KG1 (cell line): ENCODE measurements around the gene MCEE.

Source experiments
- DNase-seq: peaks from one replicate; lab custom pipeline; 2025; lab: John Stamatoyannopoulos, UW

MCEE gene

DNA sequence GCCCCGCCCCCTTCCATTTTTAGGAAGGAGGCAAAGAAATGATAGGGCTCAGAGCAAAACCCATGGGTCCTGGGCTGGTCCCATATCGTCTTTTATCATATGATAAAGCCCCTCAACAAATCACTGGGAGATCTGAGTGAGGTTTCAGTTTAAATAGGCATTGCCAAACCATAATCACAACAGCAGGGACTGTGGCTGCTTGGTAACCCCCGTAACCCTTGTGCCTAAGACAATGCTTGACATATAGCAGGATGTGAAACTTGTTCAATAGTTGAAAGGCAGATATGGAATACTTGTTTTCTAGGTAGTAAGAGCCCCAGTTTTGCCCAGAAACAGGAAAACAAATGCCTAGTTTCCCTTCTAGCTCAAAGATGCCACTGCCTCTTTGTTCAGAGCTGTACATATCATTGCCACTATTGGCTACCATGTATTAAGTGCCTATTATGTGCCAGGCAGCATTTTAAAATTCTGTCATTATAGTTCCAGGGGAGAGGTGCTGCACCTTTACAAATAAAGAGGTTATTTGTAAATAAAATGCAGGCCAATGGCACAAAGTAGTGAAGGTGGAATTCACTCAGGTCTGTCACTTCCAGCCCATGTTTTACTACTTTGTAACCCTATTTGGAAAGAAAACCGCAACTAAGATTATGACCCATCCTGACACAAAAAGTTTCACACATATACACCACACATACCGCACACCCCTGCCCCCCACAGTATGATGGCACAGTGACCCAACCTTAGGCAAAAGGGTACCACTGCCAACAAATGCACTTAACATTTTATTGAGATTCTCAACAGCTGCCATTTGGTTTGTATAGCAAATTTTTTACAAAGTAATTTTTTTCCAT is 47.4 kb downstream of the MCEE start:
- no peak for DNase-seq

DNA sequence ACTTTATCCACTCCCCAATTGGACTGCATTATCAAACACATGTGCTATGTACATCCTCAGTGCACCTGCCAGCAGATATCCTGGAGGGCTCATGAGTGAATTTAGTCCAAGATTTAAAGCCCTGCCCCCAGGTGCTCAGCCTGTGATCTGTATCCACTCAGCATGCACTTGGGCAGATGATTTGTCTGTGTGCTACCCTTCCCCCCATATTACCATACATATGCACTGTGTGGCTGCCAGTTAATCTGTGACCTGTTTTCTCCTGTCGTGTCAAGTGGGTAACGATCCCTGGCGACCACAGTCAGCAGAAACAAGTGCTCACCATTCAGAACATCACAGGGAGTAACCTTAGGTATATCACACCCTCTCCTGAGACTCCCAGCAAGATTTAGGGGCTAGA is 51.4 kb downstream of the MCEE start:
- DNase-seq: no peak

DNA sequence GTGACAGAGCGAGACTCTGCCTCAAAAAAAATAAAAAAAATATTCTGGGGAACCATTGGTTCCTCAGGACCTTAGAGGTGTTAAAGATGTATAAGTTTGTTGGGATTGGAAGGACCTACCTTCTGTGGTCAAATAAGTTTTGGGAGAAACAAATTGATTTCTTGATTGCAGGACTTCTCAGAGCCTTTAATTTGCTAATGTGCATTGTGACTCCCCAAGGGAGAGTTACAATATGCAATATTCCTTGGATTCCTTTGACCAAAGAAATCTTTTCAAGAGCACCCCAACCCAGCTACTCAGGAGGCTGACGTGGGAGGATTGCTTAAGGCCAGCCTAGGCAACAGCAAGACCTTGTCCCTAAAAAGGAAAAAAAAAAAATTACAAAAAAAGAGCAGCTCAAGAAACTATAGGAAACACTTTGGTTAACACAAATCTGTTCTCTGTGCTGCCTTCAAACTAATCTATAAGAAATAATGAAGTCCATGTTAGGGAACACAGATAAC is 55.1 kb downstream of the MCEE start:
- DNase-seq: no peak

DNA sequence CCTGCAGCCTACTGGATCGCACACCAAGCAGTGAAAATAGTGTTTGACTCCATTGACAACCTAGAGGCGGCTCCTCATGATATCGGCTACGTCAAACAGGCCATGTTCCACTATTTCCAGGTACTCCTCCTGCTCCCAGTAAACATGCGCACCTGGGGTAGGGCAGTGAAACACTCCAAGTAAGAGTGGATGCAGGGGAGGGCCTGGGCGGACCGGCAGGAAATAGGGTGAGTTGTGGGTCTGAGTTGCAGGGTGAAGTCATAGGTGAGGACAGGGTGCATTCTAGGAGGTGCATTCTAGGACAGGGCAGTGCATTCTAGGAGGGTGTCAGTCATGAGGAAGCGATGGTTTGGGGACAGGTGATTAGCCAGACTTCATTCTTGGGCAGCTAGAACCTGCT is 56.6 kb downstream of the MCEE start:
- no peak for DNase-seq

DNA sequence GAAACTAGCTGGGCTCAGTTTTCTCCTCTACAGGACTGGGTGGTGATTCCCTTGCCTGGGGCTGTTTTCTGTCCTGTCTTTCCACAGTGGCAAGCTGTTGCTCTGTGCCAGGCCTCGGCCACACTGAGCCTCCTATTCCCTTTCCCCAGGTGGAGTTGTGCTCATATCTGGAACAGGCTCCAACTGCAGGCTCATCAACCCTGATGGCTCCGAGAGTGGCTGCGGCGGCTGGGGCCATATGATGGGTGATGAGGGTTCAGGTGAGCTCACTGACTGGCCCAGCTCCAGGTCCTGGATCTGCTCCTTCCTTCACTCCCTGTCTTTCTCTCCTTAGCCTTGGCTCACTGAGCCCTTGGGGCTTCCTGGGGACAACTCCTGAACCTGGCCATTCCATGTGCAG is 57.5 kb downstream of the MCEE start:
- no peak for DNase-seq

DNA sequence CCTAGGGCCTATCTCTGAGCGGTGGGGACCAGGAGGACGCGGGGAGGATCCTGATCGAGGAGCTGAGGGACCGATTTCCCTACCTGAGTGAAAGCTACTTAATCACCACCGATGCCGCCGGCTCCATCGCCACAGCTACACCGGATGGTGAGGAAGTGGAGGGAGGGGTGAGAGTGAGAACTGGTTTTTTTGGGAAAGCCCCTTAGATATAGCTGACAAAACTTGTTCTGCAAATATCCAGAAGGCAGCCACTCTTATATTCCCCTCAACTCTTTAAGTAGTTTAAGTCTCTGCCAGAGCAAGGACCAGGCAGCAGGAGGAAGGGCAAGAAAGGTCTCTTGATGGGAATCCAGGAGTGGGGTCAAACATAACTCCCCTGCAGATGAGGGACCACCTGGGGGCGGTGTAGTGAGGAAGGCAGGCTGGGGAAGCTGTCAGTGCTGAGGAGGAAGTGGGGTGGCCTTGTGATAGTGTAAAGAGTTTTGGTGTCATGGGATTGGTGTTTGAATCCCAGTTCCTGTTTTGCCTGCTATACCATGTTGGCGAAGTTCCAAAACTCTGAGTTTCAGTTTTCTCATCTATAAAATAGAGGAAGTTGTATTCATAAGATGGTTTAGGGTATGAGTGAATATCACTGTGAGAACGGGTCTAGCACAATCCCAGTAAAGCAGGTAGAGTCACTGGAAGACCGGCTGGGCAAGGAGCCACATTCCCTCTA is 58.2 kb downstream of the MCEE start:
- peak; percentile 78 for DNase-seq

DNA sequence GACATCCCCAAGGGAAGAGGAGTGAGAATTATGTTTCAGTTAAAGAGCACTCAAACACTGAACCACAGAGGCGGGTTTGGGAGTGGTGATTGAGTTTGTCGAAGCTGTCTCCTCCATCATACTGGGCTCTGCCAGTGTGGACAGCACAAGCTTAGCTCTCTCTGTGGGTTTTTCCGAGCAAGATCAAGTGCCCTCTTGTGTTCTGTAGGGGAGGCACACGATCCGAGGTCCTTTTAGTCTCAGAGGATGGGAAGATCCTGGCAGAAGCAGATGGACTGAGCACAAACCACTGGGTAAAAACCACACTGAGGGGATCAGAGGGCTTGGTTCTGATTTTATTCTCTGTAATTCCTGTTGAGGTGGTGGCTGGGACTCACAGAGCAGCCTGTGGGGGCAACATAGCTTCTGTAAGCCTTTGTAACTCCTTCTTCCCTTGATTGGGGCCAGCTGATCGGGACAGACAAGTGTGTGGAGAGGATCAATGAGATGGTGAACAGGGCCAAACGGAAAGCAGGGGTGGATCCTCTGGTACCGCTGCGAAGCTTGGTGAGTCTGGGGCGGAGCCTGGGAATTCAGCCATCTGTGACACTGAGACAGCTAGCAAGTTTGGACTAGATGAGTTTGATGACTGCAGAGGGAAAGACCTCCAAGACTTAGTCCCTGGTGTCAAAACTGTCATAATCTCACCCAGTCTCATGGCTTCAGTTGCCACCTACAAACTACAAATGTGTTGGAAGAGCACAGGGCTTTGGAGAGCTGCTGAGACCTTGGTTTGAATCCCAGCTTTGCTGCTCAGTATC is 59.5 kb downstream of the MCEE start:
- no peak for DNase-seq

DNA sequence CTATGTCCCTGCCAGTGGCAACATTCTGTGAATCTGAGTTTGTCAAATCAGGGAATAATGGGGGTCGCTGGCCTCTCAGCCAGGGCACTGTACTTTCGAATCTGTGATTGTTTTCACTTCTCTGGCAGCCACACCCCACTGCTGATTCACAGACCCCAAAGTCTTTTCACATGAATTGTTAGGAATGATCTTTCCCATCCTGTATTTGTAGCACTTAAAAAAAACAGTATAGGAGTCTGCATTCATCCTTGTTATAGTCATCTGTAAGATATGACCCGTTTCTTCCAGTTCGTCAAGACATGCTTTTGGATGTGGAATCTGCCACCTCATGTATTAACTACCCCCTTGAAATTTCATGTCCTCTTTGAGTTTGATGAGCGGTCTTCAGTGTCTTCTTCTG is 60.7 kb downstream of the MCEE start:
- no peak for DNase-seq

DNA sequence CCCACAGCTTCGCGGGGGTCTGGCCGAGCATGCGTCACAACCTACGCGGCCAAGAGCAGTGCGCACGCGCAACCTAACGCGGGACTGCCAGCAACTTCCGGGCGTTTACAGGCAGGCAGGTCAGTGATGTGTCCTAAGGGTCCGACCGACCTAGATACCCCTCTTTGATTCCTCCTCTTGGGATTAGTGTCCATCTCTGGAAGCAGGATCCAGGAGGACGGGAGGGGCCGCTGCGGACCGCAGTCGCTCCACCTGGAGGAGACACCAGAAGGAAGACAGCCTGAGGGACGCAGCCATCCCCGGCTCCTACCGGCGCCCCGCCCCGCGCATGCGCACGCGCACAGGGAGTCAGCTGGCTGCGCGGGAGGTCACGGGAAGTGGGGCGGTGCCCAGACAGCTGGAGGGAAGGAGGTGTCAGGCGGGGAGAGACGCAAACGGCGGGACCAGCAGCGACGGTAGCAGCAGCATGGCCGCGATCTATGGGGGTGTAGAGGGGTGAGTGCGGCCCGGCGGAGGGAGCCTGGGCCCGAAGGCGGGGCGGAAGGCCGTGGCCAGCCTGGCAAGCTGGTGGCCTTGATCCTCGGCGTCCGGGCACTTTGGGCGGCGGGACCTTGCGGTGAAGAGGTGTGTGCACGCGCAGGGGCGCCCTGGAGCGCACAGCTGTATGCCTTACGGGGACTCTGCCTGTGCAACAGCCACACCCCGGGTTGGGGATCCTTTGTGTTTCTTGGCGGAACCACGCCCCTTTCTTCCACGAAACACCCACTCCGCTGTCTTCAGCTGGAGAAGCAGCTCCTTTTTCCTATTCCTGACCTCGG is 61.6 kb downstream of the MCEE start, which contains the start of gene NAGK:
NAGK (plus strand) TSS at position 431 of the 818 bp plus-strand sequence; CDS start at position 467, 36 bp downstream.
- peak; percentile 97 for DNase-seq

DNA sequence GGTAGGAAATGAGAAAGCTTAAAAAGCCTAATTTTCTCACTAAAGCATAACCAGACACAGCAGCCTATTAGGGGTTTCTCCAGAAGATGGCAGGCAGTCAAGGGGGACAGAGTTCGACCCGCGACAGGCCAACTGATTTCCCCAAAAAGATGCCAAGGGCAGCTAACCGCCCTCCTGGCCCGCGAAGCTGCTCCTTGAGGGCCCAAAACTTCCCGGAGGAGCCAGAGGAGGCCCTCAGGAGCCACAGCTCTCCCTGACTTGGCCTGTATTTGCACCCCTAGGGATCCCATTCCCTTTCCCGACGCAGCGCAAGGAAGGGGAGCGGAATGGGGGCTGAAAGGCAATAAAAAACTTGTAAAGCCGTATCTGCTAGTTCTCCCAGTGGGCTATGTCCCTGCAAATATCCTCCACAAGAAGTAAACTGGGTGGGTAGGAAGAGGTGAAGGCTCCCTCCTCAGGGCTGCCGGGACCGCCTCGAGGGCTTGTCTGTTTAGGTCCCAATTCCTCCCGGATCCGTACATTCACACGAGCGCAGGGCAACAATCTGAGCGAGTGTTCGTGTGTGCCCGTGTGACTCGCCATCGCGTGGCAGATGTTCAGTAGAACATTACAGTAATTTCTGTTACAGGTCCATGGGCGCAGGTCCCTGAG is 62.3 kb downstream of the MCEE start:
- no peak for DNase-seq

DNA sequence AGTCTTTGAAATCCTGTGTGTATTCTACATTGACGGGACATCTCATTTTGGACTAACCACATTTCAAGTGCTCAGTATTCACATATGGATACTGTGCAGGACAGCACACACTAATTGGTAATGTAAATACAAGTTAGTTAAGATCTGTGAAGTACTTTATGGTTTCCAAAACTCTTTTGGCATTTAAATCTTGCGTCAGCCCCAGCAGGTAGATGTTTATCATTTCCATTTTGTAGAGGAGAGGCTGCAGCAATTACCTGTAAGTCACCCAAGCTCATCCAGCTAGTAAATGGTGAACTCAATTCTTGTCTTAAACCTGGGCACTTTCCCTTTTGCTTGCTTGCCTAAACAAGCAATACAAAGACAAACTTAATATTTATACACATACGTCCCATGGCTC is 63.2 kb downstream of the MCEE start:
- no peak for DNase-seq

DNA sequence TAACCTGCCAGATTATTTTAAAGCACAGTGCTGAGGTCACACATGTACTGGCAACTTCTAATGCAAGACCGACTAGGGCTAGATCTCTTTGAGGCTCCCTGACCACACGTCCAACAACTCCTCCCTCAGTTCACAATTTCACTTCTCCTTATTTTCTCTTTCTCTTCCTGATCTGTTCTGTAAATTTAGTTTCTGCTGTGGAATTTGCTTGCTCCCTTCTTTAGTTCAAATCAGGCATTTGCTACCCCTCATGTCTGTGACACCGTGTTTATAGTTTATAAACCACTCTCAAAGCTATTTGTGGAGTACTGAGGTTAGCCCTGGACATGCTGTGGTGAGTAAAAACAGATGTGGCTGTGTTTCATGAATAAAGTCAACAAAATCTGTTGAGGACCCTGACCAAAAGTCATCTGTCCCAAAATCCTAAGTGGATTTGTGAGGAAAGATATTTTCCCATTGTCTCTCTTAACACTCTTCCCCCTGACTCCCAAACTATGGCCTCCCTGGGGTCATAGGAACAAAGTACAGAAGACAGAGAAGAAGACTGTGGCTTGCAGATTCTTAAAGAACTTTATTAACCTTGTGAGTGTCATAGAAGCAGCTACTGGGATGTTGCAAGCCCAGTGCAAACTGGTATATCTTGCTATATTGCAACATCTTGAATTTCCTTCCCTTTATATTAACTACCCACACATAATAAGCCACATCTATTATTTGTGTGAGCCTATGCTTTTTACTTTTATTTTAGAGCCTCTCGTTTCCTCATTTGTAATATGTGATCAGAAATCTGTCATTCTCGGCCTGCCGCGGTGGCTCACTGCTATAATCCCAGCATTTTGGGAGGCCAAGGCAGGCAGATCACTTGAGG is 65.0 kb downstream of the MCEE start:
- peak; percentile 45 for DNase-seq

DNA sequence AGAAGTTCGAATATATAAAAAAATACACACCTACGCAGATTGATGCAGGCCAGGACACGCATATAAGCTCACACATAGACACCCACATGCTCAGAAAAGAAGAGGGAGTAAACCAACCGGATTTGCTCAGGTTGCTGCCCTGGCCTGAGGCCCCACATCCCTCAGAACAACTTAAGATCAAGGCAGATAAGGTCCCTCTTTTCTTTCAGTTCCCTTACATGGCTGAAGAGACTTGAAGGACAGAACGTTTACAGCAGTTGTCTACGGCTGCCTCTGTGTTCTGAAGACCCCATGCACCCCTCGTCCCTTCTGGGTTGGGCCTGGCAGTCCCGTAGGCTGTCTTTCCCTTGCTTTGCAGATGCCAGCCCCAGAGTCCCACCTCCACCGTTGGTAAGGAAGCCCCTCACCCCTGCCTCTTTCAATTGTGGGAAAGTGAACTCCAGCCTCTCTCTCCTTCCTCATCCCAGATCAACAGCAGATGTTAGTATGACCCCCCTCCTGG is 65.9 kb downstream of the MCEE start:
- DNase-seq: no peak

DNA sequence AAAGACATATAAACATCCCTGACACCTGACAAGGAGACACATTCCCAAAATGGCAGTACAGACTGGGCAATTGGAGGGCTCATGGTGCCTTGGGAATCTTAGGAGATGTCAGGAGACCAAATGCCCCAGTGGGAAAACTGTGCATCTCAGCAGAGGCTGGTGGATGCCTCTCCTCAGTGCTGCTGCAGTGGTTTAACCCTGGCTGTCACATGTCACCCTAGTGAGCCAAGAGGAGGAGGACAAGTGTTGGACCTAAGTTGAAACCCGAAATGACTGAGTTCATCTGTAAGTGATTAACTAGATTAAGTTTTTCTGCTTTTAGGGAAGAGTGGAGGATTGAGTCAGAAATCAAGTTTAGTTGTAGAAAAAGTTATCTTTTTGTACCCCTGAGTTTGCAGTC is 66.8 kb downstream of the MCEE start:
- DNase-seq: no peak

DNA sequence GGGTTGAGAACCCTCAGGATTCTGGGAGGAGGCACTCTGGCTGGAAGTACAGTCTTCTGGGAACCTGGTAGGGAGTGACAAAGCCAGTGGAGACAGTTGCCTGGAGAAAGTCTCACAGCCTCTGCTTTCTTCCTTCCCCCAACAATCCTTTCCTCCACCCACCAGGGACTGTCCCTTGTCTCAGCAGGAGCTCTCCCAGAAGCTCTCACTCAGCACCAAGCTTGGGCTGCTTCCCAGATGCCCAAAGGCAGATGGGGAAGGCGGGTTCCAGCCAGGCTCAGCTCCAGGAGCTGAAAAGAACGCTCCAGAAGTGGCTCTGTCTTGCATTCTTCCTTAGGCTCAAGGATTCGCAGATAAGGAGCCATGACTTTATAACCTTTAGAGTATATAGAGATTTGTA is 69.2 kb downstream of the MCEE start:
- DNase-seq: no peak

DNA sequence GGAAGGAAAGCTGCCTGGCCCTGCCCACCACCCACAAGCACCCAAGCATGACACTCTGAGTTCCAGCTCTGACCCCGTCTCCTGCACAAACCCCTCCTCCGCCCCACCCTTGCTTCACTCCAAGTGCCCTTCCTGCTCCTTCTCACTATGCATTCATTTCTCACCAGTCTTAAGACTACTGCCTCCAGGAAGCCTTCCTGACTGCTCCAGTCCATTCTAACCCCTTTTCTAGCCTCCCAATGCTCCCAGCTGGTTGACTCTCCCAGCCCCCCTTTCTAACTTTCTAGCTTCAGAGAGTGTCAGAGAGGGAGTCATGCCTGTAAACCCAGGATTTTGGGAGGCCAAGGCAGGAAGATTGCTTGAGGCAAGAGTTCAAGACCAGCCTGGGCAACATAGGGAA is 69.8 kb downstream of the MCEE start:
- no peak for DNase-seq
